Activated CD8-positive, alpha-beta memory T cell treated with anti-CD3 and anti-CD28 coated beads, Interleukin-2, amount 10 ng/mL, durations not matched to agents 7 days and 5 days (primary cell): Measurements from ENCODE around the gene GNGT1. TPM values are rescaled to one million over a fixed set of nuclear protein-coding genes. Genes with fewer than 3 reads are reported as not detected.
"Not testable (repeated sequence)": the region's sequence is repeated elsewhere in the genome, so short reads cannot be mapped to it uniquely, and the experiment has no call there.

Source experiments
- ATAC-seq: fragments of 150-1000 bp; cut with Tn5 transposase; one replicate; pipeline ENCODE4 v1.10.0; 2021; ENCODE audit warnings: moderate library complexity
- CTCF ChIA-PET: fragments of 350-600 bp; sonication (Branson Sonifier 250); formaldehyde crosslinking; loops from one replicate; lab custom pipeline; 2021; ENCODE audit warnings: antibody characterized with exemption; lab: Charles Lee
- DNase-seq: peaks from one replicate; pipeline ENCODE4 v3.0.0-alpha.2; 2020
- H3K27ac Mint-ChIP-seq: one replicate; pipeline ENCODE4 v1.8.0; 2021; ENCODE audit warnings: mild to moderate bottlenecking, mixed read lengths
- H3K27me3 Mint-ChIP-seq: one replicate; pipeline ENCODE4 v1.8.0; 2021; ENCODE audit warnings: mixed read lengths
- H3K36me3 Mint-ChIP-seq: one replicate; pipeline ENCODE4 v1.8.0; 2021; ENCODE audit warnings: mild to moderate bottlenecking, mixed read lengths
- H3K4me1 Mint-ChIP-seq: one replicate; pipeline ENCODE4 v1.8.0; 2021; ENCODE audit warnings: mixed read lengths
- H3K4me3 Mint-ChIP-seq: one replicate; pipeline ENCODE4 v1.8.0; 2021; ENCODE audit warnings: mild to moderate bottlenecking, moderate library complexity, mixed read lengths
- H3K9me3 Mint-ChIP-seq: one replicate; pipeline ENCODE4 v1.8.0; 2022; ENCODE audit warnings: low read depth, mixed read lengths
- total RNA-seq, 2 experiments: library from RNA; stranded (reverse); gene quantifications; one replicate each; pipeline ENCODE4 v1.2.3, GENCODE V29; 2021

GNGT1 gene
- total RNA-seq, 2 experiments from 2014 or later: not detected

DNA sequence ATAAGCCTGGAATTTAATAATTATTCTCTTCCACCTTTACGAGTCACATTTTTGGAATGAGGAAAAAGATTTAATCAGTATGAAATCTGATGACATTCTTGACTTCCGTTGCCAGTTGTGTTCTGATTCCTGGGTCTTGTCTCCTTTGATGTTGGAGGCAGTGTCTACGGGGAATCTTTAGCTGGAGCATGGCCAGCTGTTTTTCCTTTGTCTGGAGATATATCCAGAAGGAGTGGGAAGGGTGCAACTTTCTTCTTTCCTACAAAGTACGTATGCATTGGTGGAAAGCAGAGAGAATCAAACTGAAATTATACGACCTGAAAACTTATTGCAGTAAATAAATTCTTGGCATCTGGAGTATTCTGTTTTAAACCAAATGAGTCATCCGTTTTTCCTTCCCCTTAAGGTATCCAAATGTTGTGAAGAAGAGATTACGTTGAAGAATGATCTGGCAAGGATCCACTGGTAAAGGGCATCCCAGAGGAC is 8.3 kb downstream of the GNGT1 start:
- no peaks in the 10 kb centered on the region for H3K36me3 Mint-ChIP-seq
- H3K27me3 Mint-ChIP-seq: peaks cover 25% of the 10 kb centered on the region
- peaks cover 2% of the 10 kb centered on the region for H3K4me1 Mint-ChIP-seq
- CTCF ChIA-PET: no interaction called here
- ATAC-seq (no peak), DNase-seq (no peak)
- no peak overlapping the region for H3K4me3 Mint-ChIP-seq
- no peaks in the 10 kb centered on the region for H3K9me3 Mint-ChIP-seq
- H3K27ac Mint-ChIP-seq: no peak overlapping the region

DNA sequence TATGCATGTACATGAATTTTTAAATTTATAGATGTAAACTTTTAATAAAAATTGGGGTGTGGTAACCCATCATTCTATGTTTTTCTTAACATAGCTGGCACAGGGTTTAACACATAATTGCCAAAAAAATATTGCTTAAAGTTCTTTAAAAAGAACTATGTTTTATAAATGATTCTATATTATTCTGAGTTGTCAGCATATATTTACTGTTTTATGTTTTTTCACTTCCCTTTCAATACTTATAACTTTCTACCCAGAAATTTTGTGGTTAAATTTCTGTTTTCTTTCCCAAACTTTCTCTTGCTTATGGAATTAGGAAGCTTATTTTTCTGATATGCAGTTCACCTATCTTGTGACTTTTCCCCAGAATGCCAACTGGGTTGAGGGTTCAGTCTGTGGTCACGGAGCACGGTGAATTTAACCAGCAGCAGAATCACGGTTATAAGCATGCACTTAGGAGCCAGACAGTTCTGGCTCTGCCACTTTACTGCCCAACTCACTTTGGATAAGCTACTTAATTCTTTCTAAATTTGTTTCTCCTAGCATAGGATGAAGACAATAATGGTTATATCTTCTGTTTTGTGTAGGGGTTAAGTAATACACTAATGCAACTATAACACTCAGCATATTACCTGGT is 9.0 kb downstream of the GNGT1 start:
- H3K4me1 Mint-ChIP-seq, H3K4me3 Mint-ChIP-seq, H3K9me3 Mint-ChIP-seq, H3K36me3 Mint-ChIP-seq, ATAC-seq, H3K27ac Mint-ChIP-seq, DNase-seq, CTCF ChIA-PET: not testable (repeated sequence)
- peaks cover 27% of the 10 kb centered on the region for H3K27me3 Mint-ChIP-seq

DNA sequence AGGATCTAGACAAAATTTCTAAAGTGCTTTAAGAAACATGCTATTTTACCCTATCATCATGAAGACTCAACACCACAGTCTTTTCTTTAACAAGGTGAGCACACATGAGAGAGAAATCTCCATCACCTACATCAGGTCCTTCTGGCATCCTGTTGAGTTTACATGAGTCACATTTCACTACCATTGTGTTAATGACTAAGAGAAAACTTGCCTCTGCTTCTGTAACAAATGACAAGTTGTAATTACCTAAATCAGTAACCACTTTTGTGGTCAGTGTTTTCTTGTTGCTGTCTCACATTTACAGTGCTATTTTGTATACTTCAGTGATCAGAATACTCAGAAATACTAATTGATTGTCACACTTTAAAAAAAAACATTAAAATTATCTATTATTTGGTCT is 9.5 kb downstream of the GNGT1 start:
- ATAC-seq, H3K27ac Mint-ChIP-seq, H3K4me3 Mint-ChIP-seq, DNase-seq, H3K36me3 Mint-ChIP-seq, H3K4me1 Mint-ChIP-seq, H3K9me3 Mint-ChIP-seq, CTCF ChIA-PET: not testable (repeated sequence)
- peaks cover 33% of the 10 kb centered on the region for H3K27me3 Mint-ChIP-seq

DNA sequence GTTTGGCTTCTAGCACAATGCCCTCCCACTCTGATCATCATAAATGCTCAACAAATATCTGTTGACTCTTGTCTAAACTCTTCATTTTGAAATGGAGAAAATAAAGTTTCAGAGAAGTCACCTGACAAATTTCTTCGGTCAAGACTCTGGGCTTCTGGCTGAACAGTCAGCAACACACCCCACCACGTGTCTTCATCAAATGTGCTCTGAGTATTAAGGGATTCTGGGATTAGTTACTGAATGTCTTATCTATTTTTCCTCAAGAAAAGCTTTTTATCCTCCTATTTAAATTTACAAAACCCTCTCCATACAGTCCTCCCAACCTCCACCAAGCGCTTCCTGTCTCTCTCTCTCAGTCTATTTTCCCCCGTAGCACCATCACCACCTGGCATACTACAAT is 9.9 kb downstream of the GNGT1 start:
- H3K4me1 Mint-ChIP-seq, H3K36me3 Mint-ChIP-seq, H3K27ac Mint-ChIP-seq, H3K9me3 Mint-ChIP-seq, CTCF ChIA-PET, DNase-seq, ATAC-seq, H3K4me3 Mint-ChIP-seq: not testable (repeated sequence)
- H3K27me3 Mint-ChIP-seq: peaks cover 37% of the 10 kb centered on the region

GRCh38 chr7:93920496-93921182 is 14.3 kb downstream of the GNGT1 start:
- H3K36me3 Mint-ChIP-seq: no peaks in the 10 kb centered on the region
- no peak overlapping the region for H3K4me3 Mint-ChIP-seq
- no peak overlapping the region for H3K27ac Mint-ChIP-seq
- DNase-seq (no peak), ATAC-seq (no peak)
- H3K9me3 Mint-ChIP-seq: no peaks in the 10 kb centered on the region
- CTCF ChIA-PET: interaction anchor here (2.3 kb wide), 1 partner anchor 18 kb away, joined by 9 read pairs; no protein-coding TSS in a partner anchor
- peaks cover 8% of the 10 kb centered on the region for H3K4me1 Mint-ChIP-seq
- peaks cover 56% of the 10 kb centered on the region for H3K27me3 Mint-ChIP-seq

DNA sequence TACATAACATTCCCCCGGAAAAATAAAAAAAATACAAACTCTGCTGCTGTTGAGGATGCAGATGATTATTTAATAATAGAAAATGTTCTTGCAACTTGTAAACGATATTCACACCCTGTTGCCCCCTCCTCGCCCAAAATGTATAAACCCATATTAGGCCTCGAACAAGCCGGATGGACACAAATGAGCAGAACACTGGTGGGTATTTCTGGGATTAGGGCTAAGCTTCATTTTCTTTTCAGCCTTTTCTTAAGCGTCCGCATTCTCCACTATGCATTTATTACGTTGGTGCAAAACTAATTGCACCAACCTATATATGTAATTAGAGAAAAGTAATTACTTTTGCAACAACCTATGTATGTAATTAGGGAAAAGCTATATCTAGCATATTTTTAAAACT is 14.8 kb downstream of the GNGT1 start:
- H3K36me3 Mint-ChIP-seq: no peaks in the 10 kb centered on the region
- H3K27me3 Mint-ChIP-seq: peaks cover 56% of the 10 kb centered on the region
- ATAC-seq (no peak), DNase-seq (no peak)
- no peaks in the 10 kb centered on the region for H3K9me3 Mint-ChIP-seq
- H3K4me3 Mint-ChIP-seq: no peak overlapping the region
- H3K27ac Mint-ChIP-seq: no peak overlapping the region
- peaks cover 8% of the 10 kb centered on the region for H3K4me1 Mint-ChIP-seq
- CTCF ChIA-PET: interaction anchor here (1.3 to 2.3 kb wide), 2 partner anchors 19 to 166 kb away, joined by 5 to 9 read pairs; no protein-coding TSS in a partner anchor

GRCh38 chr7:93921607-93922566 is 15.5 kb downstream of the GNGT1 start, which contains the start of gene GNG11:
Gene GNG11, plus strand, starts transcription at chr7:93921735. Its CDS starts 403 bp downstream, at chr7:93922138.
- Mint-ChIP-seq H3K9me3 (no peaks in the 10 kb centered on the region), H3K27me3 (peaks cover 52% of the 10 kb centered on the region), H3K4me3 (peak within 1 kb of the TSS; percentile 58), H3K27ac (no peak within 1 kb of the TSS), H3K4me1 (peaks cover 8% of the 10 kb centered on the region), H3K36me3 (no peaks in the 10 kb centered on the region)
- ATAC-seq: peak; percentile 85
- DNase-seq: peak; percentile 55
- CTCF ChIA-PET: interaction anchor here (0.7 to 2.3 kb wide), 3 partner anchors 10 to 165 kb away, joined by 3 to 9 read pairs (median 5); no protein-coding TSS in a partner anchor

GRCh38 chr7:93923296-93923695 is 16.9 kb downstream of the GNGT1 start:
- Mint-ChIP-seq H3K27ac (no peak overlapping the region), H3K36me3 (no peaks in the 10 kb centered on the region), H3K27me3 (peaks cover 46% of the 10 kb centered on the region), H3K4me1 (peaks cover 8% of the 10 kb centered on the region), H3K9me3 (no peaks in the 10 kb centered on the region), H3K4me3 (no peak overlapping the region)
- CTCF ChIA-PET: no interaction called here
- ATAC-seq (no peak), DNase-seq (no peak)

DNA sequence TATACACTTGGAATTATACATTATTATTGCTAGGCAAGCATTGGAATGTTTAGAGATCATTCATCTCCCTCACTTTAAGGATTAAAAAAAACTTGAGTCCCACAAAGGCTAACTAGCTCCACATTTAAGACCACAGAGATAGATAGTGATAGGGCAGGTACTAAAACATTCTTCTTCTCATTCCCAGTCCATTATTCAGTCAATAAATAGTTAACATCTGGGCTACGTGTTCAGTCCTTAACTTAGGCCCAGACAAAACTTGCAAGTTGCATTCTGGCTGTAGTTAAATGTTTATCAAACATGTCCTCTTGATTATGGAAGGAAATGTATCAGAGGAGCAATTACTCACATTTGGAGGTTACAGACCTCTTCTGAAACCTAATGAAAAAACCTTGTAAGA is 17.6 kb downstream of the GNGT1 start:
- Mint-ChIP-seq H3K27ac (no peak overlapping the region), H3K4me1 (peaks cover 8% of the 10 kb centered on the region), H3K36me3 (no peaks in the 10 kb centered on the region), H3K27me3 (peaks cover 46% of the 10 kb centered on the region), H3K9me3 (no peaks in the 10 kb centered on the region), H3K4me3 (no peak overlapping the region)
- CTCF ChIA-PET: no interaction called here
- no peak for DNase-seq
- no peak for ATAC-seq

DNA sequence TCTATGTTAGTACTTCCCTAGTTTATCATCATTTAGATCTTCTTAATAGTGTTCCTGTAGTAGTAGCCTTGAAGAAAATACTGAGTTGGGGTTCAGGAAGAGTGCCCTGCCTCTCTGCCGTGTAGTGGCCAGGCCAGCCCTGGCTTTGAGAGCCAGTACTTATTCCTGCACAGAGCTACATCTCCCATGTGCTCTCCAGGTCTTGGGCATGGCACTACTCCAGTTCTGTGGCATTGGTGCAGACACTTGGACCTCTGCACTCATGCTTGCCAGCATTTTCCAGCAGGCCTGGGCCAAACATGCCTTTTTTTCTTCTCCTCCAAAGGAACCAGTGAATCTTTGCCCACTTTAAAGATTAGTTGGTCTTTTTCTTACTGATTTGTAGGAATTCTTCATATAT is 20.4 kb downstream of the GNGT1 start:
- no peak overlapping the region for H3K27ac Mint-ChIP-seq
- H3K36me3 Mint-ChIP-seq: no peaks in the 10 kb centered on the region
- peaks cover 3% of the 10 kb centered on the region for H3K4me1 Mint-ChIP-seq
- ATAC-seq (no peak), DNase-seq (no peak)
- no peaks in the 10 kb centered on the region for H3K9me3 Mint-ChIP-seq
- H3K4me3 Mint-ChIP-seq: no peak overlapping the region
- CTCF ChIA-PET: no interaction called here
- peaks cover 50% of the 10 kb centered on the region for H3K27me3 Mint-ChIP-seq

DNA sequence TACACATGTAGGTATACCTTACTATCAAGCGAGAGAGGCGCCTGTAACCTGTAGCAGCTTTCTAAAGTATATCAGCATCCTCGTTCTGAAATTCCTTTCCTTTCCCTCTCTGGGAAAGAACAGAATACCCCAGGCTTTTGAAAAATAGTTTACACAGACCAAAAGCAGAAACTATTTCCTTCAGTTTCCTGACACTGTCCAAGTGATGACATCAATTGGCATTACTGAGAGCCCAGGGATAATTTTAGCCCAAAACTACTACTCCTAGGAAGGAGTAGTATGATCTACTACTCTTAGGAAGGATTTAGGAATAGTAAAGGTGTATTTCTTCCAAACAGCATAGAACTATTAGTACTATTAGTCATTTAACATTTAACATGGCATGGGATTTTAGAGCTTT is 21.2 kb downstream of the GNGT1 start:
- ATAC-seq (no peak), DNase-seq (no peak)
- Mint-ChIP-seq H3K27me3 (peaks cover 44% of the 10 kb centered on the region), H3K9me3 (no peaks in the 10 kb centered on the region), H3K27ac (no peak overlapping the region), H3K4me1 (no peaks in the 10 kb centered on the region), H3K36me3 (no peaks in the 10 kb centered on the region), H3K4me3 (no peak overlapping the region)
- CTCF ChIA-PET: no interaction called here

DNA sequence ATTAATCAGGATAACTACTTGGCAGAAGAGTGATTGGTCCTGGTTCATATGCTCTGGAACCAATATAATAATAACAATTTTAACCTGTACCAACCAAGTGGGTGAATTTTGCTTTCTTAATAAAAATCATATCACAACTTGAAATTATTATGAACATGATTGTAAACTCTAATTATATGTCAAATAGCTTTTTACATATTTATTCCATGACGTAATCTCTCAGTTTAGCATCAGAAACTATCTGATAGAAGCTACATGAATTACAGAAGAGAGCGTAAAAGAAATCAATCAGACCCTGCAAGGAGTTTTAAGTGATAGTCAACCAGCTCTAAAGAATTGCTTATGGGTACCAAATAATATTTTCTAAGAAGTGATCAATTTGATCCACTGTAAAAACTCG is 25.3 kb downstream of the GNGT1 start:
- Mint-ChIP-seq H3K36me3 (no peaks in the 10 kb centered on the region), H3K27me3 (peaks cover 38% of the 10 kb centered on the region), H3K4me1 (no peaks in the 10 kb centered on the region), H3K9me3 (no peaks in the 10 kb centered on the region), H3K4me3 (no peak overlapping the region), H3K27ac (no peak overlapping the region)
- ATAC-seq (no peak), DNase-seq (no peak)
- CTCF ChIA-PET: interaction anchor here (1.0 kb wide), 1 partner anchor 10 kb away, joined by 3 read pairs; no protein-coding TSS in a partner anchor

GRCh38 chr7:93933156-93933555 is 26.8 kb downstream of the GNGT1 start:
- Mint-ChIP-seq H3K4me1 (no peaks in the 10 kb centered on the region), H3K27me3 (peaks cover 35% of the 10 kb centered on the region), H3K27ac (no peak overlapping the region), H3K9me3 (no peaks in the 10 kb centered on the region), H3K36me3 (no peaks in the 10 kb centered on the region), H3K4me3 (no peak overlapping the region)
- no peak for ATAC-seq
- CTCF ChIA-PET: no interaction called here
- DNase-seq: no peak
